ES-I3 (cell line): ENCODE results near the gene C1QL4.
"Not testable (repeated sequence)": the region's sequence is repeated elsewhere in the genome, so short reads cannot be mapped to it uniquely, and the experiment has no call there.

Experiments used
- H3K36me3 ChIP-seq: 2 replicates; pipeline ENCODE4 v1.6.1; 2013; ENCODE audit warnings: mild to moderate bottlenecking, low read length, control low read depth, moderate library complexity; ENCODE audit not compliant: insufficient read depth
- H3K4me1 ChIP-seq: 2 replicates; pipeline ENCODE4 v1.6.1; 2013; ENCODE audit warnings: mild to moderate bottlenecking, control low read depth, low read length; ENCODE audit not compliant: insufficient read depth
- H3K9ac ChIP-seq: 2 replicates; pipeline ENCODE4 v1.6.1; 2013; ENCODE audit warnings: low read depth, mild to moderate bottlenecking, low read length, moderate library complexity
- H3K9me3 ChIP-seq: 2 replicates; pipeline ENCODE4 v1.6.1; 2013; ENCODE audit warnings: mild to moderate bottlenecking, low read length, moderate library complexity; ENCODE audit not compliant: control insufficient read depth, insufficient read depth

C1QL4 gene

DNA sequence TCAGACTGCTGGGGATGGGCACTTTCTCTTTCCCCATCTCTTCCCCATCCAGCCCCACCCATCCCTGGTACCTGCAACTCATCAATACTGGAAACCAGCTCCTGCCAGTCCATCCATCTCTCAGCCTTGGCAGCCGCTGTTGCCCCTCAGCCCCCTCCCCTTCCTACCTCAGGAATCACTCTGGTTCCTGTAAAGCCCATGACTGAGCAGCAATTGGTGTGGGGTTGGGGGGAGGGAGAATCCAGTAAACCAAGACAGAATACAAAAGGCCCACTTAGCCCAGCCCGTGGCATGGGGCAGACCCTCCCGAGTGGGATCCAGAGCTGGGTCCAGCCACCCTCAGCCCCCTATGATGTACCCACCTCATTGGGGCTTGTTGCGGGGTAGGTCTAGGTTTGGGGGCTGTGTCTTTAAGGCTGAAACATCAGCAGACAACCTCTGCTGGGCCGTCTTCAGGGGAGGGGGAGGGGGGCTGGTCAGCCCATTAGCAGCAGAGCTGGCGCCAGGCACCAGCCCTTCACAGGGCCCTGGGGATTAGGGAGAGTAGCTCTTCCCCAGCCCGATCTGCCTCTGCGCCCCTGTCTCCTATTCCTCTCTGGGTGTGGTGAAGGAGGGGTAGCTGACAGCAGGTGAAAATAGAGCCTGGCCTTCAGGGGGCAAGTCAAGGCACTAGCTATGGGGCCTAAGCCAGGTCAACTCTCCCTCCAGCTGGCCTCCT, 42.7 kb downstream of the C1QL4 start:
- no peaks in the 10 kb centered on the region for H3K9me3 ChIP-seq
- no peaks in the 10 kb centered on the region for H3K36me3 ChIP-seq
- H3K9ac ChIP-seq, result peak overlapping the region; percentile 42; the same call in 1 of the 2 replicates
- peaks cover 11% of the 10 kb centered on the region; the same call in 1 of the 2 replicates for H3K4me1 ChIP-seq

DNA sequence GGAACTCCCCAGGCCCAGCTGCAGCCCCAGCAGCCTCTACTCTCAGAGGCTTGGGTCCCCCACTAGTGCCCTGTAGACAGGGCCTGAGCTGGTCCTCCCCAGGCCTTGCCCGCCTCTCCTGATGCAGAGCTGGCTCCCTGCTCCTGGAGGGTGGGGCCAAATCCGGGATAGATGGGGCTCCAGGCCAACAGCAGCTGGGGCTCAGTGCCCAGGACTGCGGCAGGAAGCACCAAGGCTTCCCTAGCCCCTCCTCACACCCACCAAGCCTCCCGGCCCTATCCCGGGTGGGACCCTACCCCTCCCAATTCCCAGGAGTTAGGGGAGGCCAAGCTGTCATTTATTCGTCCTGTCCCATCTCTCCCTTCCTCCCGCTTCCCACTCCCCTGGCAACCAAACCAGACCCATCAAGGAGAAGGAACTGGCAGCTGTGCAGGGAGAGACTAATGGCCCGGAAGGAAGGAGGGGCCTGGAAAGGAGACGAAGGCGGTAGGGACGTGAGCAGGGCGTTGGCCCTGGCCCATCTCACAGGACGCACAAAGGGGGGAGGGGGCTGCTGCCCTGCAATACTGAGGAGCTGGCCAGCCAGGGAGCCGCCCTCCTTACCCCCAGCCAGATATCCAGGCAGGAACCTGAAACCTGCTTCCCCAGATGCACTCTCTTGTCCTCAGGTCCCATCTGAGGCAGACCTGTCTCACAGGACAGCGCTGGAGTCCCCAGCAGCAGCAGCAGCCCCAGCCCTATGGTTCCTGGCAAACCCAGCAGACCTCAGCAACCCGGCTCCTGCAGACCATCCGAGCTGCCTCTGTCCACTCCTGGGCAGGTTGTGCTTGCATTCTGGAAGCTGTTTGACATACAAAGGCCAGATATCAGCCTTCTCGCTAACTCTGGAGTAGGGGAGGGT, 43.7 kb downstream of the C1QL4 start:
- Histone ChIP-seq H3K9ac (no peak overlapping the region; the same call in 1 of the 2 replicates), H3K9me3 (no peaks in the 10 kb centered on the region)

DNA sequence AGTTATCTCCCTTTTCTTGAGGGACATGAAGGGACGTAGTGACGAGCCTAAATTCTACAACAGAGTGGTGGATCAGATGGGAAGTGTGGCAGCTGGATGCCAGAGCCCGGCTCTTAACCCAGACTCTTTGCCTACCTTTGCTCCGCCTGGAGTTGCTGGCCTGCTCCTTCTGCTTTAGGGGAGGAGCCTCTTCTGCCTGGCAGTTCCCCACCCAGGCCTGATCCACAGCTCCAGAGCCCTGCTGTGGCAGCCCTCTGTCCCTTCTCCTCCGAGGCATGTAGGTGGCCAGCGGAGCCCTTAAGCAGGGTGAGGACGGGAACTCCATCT, 44.3 kb downstream of the C1QL4 start:
- Histone ChIP-seq H3K9ac (no peak overlapping the region), H3K9me3 (no peaks in the 10 kb centered on the region), H3K36me3 (no peaks in the 10 kb centered on the region), H3K4me1 (peaks cover 11% of the 10 kb centered on the region; the same call in 1 of the 2 replicates)

More for the DNA sequence above, 43.7 kb downstream of the C1QL4 start:
- H3K4me1 ChIP-seq, result peaks cover 11% of the 10 kb centered on the region; the same call in 1 of the 2 replicates
- no peaks in the 10 kb centered on the region for H3K36me3 ChIP-seq

DNA sequence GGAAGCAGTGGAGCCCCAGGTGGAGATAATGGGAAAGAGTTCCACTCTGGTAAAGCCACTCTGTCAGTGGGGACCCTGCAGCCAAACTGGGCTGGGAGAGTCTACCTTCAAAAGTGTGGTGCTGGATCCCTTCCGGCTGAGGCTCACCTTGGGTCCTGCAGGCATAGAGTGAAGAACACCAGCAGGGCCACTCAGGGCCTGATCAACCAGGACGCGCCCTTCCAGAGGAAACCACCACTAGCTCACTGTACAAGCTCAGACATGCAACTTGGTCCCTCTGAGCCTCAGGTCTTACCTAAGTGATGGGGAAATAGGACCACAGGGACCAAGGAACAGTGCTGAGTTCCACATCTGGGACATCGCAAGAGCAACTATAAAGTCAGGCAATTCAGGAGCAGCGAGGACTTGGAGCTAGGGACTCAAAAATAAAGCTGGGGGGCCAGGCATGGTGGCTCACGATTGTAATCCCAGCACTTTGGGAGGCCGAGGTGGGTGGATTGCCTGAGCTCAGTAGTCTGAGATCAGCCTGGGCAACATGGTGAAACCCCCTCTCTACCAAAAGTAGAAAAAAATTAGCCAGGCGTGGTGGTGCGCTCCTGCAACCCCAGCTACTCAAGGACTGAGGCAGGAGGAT, 47.9 kb downstream of the C1QL4 start:
- no peaks in the 10 kb centered on the region for H3K9me3 ChIP-seq
- H3K4me1 ChIP-seq, result peaks cover 3% of the 10 kb centered on the region; the same call in 1 of the 2 replicates
- no peak overlapping the region for H3K9ac ChIP-seq
- no peaks in the 10 kb centered on the region for H3K36me3 ChIP-seq

DNA sequence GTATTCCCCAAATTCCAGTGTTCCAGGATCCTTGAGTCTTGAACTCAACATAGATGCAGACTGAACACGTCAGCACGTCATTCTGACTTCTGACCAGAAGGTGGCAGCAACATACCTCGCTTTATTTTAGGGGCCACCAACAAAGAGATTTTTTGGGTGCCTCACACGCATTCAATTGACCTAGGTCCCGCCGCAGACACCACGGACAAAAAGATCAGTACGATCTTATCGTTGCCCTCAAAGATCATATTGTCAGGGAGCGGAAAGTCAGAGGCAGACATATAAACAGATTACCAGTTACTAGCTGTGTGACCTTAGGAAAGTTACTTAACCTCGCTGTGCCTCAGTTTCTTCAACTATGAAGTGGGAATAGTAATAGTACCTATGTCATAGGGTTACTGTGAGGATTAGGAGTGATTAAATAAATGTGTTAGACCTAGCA, 48.6 kb downstream of the C1QL4 start:
- Histone ChIP-seq H3K9ac (no peak overlapping the region), H3K9me3 (no peaks in the 10 kb centered on the region), H3K4me1 (no peaks in the 10 kb centered on the region; the same call in 1 of the 2 replicates), H3K36me3 (no peaks in the 10 kb centered on the region)

DNA sequence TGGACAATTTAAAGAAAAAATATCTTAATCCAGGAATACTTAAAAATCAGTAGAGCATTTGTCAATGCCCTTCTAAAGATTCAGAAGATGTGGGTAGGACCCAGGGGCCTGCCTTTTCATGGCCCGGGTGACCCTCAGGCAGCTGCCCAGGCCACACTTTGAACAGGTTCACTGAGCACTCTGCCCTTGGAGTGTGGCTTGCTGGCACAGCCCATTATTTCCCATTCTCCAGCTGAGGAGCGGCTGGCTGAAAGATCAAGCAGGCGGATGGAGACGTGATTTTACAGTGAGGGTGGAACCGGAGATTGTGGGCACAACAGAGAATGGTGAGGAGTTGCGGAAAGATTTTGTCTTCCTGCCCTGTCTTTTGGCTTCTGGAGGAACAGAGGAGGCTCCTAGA, 49.1 kb downstream of the C1QL4 start:
- H3K9ac ChIP-seq, result no peak overlapping the region
- no peaks in the 10 kb centered on the region for H3K36me3 ChIP-seq
- H3K4me1 ChIP-seq, result no peaks in the 10 kb centered on the region; the same call in 1 of the 2 replicates
- no peaks in the 10 kb centered on the region for H3K9me3 ChIP-seq

DNA sequence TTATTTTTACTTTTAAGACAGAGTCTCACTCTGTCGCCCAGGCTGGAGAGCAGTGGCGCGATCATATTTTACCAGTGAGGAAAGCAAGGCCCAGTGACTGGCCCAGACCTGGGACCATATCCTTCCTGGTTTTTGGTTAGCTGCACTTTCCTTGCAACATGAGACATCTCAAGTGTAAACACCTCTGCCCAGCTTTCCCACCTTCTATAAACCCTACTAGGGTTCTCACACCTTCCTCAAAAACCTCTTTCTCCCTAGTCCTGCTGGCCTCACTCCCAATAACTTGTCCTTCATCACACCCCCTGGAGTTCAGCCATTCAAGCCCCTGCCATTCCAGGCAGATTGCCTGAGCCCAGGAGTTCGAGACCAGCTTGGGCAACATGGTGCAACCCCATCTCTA, 52.3 kb downstream of the C1QL4 start:
- H3K9ac ChIP-seq, result no peak overlapping the region
- no peaks in the 10 kb centered on the region for H3K9me3 ChIP-seq
- peaks cover 13% of the 10 kb centered on the region for H3K4me1 ChIP-seq
- no peaks in the 10 kb centered on the region for H3K36me3 ChIP-seq

DNA sequence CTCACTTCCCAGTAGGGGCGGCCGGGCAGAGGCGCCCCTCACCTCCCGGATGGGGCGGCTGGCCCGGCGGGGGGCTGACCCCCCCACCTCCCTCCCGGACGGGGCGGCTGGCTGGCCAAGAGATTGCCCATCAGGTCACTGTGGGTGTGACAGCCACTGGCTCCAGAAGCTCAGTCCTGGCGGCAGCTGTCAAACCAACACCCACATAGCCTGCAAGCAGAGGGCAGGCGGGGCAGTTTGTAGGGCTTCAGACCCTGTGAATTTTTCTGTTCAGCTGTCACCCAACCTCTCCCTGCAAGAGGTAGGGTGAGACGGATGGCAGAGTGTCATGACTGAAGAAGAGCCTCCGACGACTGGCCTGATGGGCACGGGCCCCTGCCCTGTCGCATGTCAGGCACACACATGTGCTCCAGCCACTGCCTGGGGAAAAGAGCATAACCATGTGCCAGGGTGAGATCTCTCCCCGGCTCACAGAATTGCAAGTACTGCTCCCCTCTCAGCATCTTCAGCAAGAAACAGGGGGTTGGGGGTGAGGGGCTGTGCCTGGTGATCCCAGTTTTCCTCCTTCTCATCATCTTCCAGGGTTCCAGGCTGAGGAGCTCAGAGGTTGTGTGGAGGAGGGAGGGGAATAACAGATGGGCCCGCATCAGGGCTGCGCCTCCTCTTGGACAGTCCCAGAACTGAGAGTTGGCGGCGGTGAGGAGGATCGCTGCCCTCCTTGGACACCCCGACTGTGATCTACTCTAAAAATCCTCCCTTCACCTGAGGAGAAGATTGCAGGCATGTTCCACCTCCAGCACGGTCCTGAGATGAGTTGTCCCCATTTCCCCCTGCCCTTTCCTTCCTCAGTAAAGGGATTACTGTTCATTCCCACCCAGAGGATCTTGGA, 53.2 kb downstream of the C1QL4 start:
- Histone ChIP-seq H3K4me1 (peaks cover 16% of the 10 kb centered on the region), H3K9ac (no peak overlapping the region), H3K9me3 (no peaks in the 10 kb centered on the region)

DNA sequence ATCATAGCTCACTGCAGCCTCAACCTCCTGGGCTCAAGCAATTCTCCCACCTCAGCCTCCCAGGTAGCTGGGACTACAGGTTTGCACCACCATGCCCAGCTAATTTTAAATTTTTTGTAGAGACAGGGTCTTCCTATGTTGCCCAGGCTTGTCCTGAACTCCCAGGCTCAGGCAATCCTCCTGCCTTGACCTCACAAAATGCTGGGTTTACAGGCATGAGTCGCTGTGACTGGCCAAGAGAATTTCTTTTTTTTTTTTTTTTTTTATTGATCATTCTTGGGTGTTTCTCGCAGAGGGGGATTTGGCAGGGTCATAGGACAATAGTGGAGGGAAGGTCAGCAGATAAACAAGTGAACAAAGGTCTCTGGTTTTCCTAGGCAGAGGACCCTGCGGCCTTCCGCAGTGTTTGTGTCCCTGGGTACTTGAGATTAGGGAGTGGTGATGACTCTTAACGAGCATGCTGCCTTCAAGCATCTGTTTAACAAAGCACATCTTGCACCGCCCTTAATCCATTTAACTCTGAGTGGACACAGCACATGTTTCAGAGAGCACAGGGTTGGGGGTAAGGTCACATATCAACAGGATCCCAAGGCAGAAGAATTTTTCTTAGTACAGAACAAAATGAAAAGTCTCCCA, 54.1 kb downstream of the C1QL4 start:
- H3K36me3 ChIP-seq, H3K9me3 ChIP-seq, H3K9ac ChIP-seq: not testable (repeated sequence)
- peaks cover 16% of the 10 kb centered on the region for H3K4me1 ChIP-seq

More for the DNA sequence above, 53.2 kb downstream of the C1QL4 start:
- H3K36me3 ChIP-seq, result no peaks in the 10 kb centered on the region
